ENCODE results near the gene FCMR. TPM values are rescaled to one million over a fixed set of nuclear protein-coding genes. Genes with fewer than 3 reads are reported as not detected.

The FCMR gene
- total RNA-seq, 1 experiment from 2014 or later: 0.08 TPM

GRCh38 chr1:206901944-206902343 is 19.8 kb downstream of the FCMR start:
- no peak for DNase-seq (ENCODE audit: low spot score)

- no peak for DNase-seq (ENCODE audit: low spot score)
Observed at GRCh38 chr1:206900149-206900548, 21.6 kb downstream of the FCMR start.

- no peak for DNase-seq (ENCODE audit: low spot score)
Observed at GRCh38 chr1:206899717-206900116, 22.0 kb downstream of the FCMR start.

GRCh38 chr1:206898915-206899431 is 22.8 kb downstream of the FCMR start:
- DNase-seq (ENCODE audit: low spot score): no peak

- no peak for DNase-seq (ENCODE audit: low spot score)
Observed at GRCh38 chr1:206898089-206898914, 23.4 kb downstream of the FCMR start.

- no peak for DNase-seq (ENCODE audit: low spot score)
Observed at GRCh38 chr1:206897175-206897574, 24.6 kb downstream of the FCMR start, which contains the start of gene IL24. Gene IL24 (plus strand): TSS chr1:206897443. CDS start chr1:206897833, 390 bp downstream.

- no peak for DNase-seq (ENCODE audit: low spot score)
Observed at GRCh38 chr1:206896261-206896660, 25.5 kb downstream of the FCMR start.

- DNase-seq (ENCODE audit: low spot score): no peak
Observed at GRCh38 chr1:206895837-206896242, 25.9 kb downstream of the FCMR start.

- DNase-seq (ENCODE audit: low spot score): no peak
Observed at GRCh38 chr1:206895325-206895724, 26.4 kb downstream of the FCMR start.

GRCh38 chr1:206893380-206893779 is 28.4 kb downstream of the FCMR start:
- no peak for DNase-seq (ENCODE audit: low spot score)

- no peak for DNase-seq (ENCODE audit: low spot score)
Observed at GRCh38 chr1:206892351-206892984, 29.3 kb downstream of the FCMR start.

GRCh38 chr1:206891412-206891811 is 30.3 kb downstream of the FCMR start:
- no peak for DNase-seq (ENCODE audit: low spot score)

GRCh38 chr1:206890125-206891060 is 31.3 kb downstream of the FCMR start:
- DNase-seq (ENCODE audit: low spot score): no peak

- no peak for DNase-seq (ENCODE audit: low spot score)
Observed at GRCh38 chr1:206887701-206888100, 34.0 kb downstream of the FCMR start.

- no peak for DNase-seq (ENCODE audit: low spot score)
Observed at GRCh38 chr1:206886831-206887230, 34.9 kb downstream of the FCMR start.

- no peak for DNase-seq (ENCODE audit: low spot score)
Observed at GRCh38 chr1:206885341-206886060, 36.2 kb downstream of the FCMR start.

GRCh38 chr1:206883876-206884275 is 37.9 kb downstream of the FCMR start:
- no peak for DNase-seq (ENCODE audit: low spot score)

GRCh38 chr1:206883160-206883559 is 38.6 kb downstream of the FCMR start:
- DNase-seq (ENCODE audit: low spot score): no peak

- DNase-seq (ENCODE audit: low spot score): no peak
Observed at GRCh38 chr1:206882555-206882954, 39.2 kb downstream of the FCMR start.

- DNase-seq (ENCODE audit: low spot score): no peak
Observed at GRCh38 chr1:206880314-206880713, 41.4 kb downstream of the FCMR start.

- DNase-seq (ENCODE audit: low spot score): no peak
Observed at GRCh38 chr1:206878456-206878855, 43.3 kb downstream of the FCMR start.

All from HT-29 (cell line).